Hepatocyte (in vitro differentiated cells): ENCODE data around the gene COL4A1.

ENCODE experiments used
- EZH2 ChIP-seq: fragments of 200-600 bp; sonication (generic); IDR thresholded peaks from 2 replicates; pipeline ENCODE4 v1.6.1; 2016; ENCODE audit warnings: antibody characterized with exemption, mild to moderate bottlenecking, borderline replicate concordance
- TF ChIP-seq, protein P1 (sequence below): fragments of 200-600 bp; sonication (generic); IDR thresholded peaks from 2 replicates; pipeline ENCODE4 v1.5.1; 2016; ENCODE audit warnings: antibody characterized with exemption, mild to moderate bottlenecking; ENCODE audit not compliant: poor library complexity

DNA sequence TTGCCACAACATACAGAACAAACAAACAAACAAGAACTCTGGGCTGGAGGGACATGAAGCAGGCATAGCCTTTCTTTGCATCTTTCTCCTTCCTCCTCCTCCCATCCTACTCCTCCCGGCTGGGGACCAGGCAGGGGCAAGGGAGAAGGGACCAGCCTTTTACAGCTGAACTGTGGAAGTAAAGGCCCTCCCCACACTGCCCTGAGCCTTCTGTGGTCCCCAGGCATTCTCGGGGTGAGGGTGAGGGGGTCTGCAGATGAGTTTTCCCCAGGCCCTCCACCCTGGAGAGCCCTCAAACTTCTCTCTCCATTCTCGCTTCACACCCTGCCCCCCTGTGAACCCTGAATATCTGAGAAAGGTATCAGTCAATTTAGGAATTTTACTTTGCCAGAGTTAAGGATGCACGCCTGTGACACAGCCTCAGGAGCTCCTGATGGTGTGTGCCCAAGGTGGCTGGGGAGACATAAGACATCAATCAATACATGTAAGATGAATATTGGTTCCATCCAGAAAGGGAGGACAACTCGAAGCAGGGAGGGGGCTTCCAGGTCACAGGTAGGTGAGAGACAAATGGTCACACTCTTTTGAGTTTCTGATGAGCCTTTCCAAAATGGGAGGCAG lies 170.9 kb downstream of the COL4A1 start:
- no peak for TF ChIP-seq EZH2
- TF ChIP-seq, protein P1, sequence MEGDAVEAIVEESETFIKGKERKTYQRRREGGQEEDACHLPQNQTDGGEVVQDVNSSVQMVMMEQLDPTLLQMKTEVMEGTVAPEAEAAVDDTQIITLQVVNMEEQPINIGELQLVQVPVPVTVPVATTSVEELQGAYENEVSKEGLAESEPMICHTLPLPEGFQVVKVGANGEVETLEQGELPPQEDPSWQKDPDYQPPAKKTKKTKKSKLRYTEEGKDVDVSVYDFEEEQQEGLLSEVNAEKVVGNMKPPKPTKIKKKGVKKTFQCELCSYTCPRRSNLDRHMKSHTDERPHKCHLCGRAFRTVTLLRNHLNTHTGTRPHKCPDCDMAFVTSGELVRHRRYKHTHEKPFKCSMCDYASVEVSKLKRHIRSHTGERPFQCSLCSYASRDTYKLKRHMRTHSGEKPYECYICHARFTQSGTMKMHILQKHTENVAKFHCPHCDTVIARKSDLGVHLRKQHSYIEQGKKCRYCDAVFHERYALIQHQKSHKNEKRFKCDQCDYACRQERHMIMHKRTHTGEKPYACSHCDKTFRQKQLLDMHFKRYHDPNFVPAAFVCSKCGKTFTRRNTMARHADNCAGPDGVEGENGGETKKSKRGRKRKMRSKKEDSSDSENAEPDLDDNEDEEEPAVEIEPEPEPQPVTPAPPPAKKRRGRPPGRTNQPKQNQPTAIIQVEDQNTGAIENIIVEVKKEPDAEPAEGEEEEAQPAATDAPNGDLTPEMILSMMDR: no peak
